Mucosa of stomach (tissue), 1 donor: ENCODE results near the gene SH3PXD2A.

ENCODE experiments used
- H3K27me3 ChIP-seq: one replicate; pipeline ENCODE4 v1.7.0; 2013; ENCODE audit warnings: mild to moderate bottlenecking, low read length; ENCODE audit not compliant: control insufficient read depth, insufficient read depth
- H3K36me3 ChIP-seq: one replicate; pipeline ENCODE4 v1.7.0; 2013; ENCODE audit warnings: low read length; ENCODE audit not compliant: control insufficient read depth, insufficient read depth
- H3K4me1 ChIP-seq: one replicate; pipeline ENCODE4 v1.7.0; 2013; ENCODE audit warnings: mild to moderate bottlenecking, low read length; ENCODE audit not compliant: control insufficient read depth, insufficient read depth
- H3K4me3 ChIP-seq: one replicate; pipeline ENCODE4 v1.7.0; 2013; ENCODE audit warnings: low read length
- H3K9ac ChIP-seq: one replicate; pipeline ENCODE4 v1.7.0; 2013; ENCODE audit warnings: mild to moderate bottlenecking, low read length, moderate library complexity
- H3K9me3 ChIP-seq: one replicate; pipeline ENCODE4 v1.7.0; 2013; ENCODE audit warnings: mild to moderate bottlenecking, low read length, moderate library complexity; ENCODE audit not compliant: control insufficient read depth
- donor health status: Pancreatic carcinoma.

Gene SH3PXD2A

DNA sequence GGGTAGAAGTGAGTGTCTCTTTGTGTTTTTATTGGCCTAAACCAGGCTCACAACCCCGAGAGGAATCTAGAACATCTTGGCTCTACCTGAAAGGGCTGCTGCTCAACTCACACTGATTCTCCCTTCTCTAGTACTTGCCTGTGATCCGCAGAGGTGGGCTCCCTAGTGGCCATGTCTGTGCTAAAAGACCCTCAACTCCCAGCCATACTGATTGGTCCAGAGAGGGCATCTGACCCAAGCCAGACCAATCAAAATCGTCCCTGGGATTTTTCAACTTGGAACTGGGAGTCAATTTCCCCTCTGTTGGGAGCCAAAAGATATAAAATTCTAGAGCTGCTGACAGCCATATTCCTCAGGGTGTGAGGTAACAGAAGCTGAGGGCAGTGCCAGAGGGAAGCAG is 55.3 kb downstream of the SH3PXD2A start:
- Histone ChIP-seq H3K9ac (no peak overlapping the region), H3K4me3 (no peak overlapping the region), H3K27me3 (no peaks in the 10 kb centered on the region), H3K9me3 (no peaks in the 10 kb centered on the region), H3K4me1 (peaks cover 37% of the 10 kb centered on the region), H3K36me3 (peaks cover 5% of the 10 kb centered on the region)

DNA sequence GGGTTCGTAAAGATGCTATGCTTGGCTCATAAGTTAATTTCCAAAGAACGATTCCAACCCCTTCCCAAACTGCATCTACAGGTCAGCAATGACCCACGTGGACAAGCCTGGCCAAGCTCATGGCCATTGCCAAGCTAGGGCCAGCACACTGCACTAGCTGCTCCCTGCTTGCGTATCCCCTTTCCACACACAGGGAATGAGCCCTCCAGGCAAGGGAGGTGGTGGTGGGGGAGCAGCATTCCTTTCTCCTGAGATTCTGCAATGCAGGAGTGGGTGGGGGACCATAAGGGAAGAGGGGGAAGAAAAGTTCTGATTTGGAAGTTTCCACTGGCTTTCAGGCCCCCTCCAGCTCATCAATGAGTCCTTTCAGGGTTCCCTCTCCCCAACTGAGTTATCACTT is 56.0 kb downstream of the SH3PXD2A start:
- peaks cover 5% of the 10 kb centered on the region for H3K36me3 ChIP-seq

DNA sequence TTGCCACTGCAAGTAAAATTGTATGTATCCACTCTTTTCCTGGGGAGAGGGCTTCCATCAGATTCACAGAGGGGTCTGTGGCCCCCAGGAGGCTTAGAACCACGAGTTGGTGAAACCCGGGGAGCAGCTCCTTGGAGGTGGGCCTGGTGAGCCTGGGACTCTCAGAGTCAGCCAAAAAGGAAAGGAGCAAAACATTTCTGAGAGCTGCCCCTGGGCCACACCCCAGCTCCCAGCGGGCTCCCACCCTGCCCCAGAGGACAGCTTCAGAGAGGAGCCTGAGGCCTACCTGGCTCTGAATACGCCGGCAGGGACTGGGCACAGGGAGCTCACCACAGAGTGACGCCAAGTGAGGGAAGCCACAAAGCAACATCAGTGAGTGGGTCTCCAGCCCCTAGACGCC is 56.9 kb downstream of the SH3PXD2A start:
- H3K9me3 ChIP-seq, result no peaks in the 10 kb centered on the region
- H3K27me3 ChIP-seq, result no peaks in the 10 kb centered on the region
- peaks cover 46% of the 10 kb centered on the region for H3K4me1 ChIP-seq
- no peak overlapping the region for H3K4me3 ChIP-seq
- peaks cover 5% of the 10 kb centered on the region for H3K36me3 ChIP-seq
- H3K9ac ChIP-seq, result no peak overlapping the region

More for the DNA sequence above, 56.0 kb downstream of the SH3PXD2A start:
- no peaks in the 10 kb centered on the region for H3K27me3 ChIP-seq
- H3K9ac ChIP-seq, result no peak overlapping the region
- H3K4me3 ChIP-seq, result no peak overlapping the region
- H3K4me1 ChIP-seq, result peaks cover 44% of the 10 kb centered on the region
- H3K9me3 ChIP-seq, result no peaks in the 10 kb centered on the region

DNA sequence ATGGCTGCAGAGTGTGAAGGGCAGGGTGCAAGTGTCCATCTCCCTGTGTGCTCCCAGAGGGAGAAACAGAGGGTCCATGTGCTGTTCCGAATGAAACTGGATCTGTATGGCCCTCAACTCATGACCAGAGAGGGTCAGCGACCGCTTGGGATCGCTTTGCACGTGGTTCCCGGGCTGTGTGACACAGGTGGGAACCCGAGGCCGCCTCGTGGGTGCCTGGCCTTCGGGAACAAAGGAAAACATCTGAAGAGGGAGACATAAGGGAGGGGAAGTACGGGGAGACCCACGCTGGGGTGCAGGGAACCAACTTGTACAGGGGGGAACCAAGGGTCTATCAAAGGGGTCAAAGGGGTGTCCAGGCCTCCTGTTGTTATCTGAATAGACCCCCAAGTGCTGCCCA is 57.5 kb downstream of the SH3PXD2A start:
- no peaks in the 10 kb centered on the region for H3K27me3 ChIP-seq

DNA sequence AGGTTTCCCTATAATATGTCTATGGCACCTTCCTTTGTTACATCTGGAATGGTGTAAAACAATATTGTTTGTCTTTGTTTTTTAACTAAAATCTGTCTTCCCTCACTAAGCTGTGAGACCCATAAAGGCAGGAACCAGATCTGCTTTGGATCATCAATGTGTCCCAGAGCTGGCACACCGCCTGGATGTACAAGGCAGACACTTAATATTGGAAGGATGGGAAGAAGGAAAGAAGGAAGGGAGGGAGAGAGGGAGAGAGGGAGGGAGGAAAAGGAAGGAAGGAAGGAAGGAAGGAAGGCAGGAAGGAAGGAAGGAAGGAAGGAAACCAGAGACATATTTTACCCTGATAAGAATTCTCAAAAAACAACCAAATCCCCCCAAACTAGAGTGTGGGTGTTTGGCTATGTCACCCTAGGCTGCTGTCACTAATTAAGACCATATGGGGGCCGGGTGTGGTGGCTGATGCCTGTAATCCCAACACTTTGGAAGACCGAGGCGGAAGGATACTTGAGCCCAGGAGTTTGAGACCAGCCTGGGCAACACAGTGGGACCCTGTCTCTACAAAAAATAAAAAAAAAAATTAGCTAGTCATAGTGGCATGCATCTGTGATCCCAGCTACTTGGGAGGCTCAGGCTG is 59.6 kb downstream of the SH3PXD2A start:
- no peak overlapping the region for H3K4me3 ChIP-seq
- no peak overlapping the region for H3K9ac ChIP-seq
- H3K4me1 ChIP-seq, result peaks cover 53% of the 10 kb centered on the region
- peaks cover 5% of the 10 kb centered on the region for H3K36me3 ChIP-seq
- no peaks in the 10 kb centered on the region for H3K27me3 ChIP-seq
- H3K9me3 ChIP-seq, result no peaks in the 10 kb centered on the region

More for the DNA sequence above, 57.5 kb downstream of the SH3PXD2A start:
- peaks cover 5% of the 10 kb centered on the region for H3K36me3 ChIP-seq
- no peaks in the 10 kb centered on the region for H3K9me3 ChIP-seq
- H3K4me3 ChIP-seq, result no peak overlapping the region
- H3K9ac ChIP-seq, result no peak overlapping the region
- H3K4me1 ChIP-seq, result peaks cover 46% of the 10 kb centered on the region

DNA sequence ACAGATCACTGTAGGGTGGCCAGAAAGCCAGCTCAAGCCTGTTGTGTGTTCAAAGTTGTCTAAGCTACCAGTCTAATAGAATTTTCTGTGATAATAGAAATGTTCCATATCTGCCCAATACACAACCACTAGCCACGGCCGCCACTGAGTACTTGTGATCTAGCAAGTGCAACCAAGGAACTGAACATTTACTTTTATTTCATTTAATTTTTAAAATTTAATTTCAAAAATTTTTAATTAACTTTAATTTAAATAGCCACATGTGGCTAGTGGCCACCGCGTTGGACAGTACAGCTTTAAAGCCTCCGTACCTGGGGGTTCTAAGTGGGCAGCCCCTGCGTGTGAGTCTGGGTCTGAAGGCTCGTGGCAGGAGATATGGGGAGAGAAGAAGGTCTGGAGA is 60.4 kb downstream of the SH3PXD2A start:
- Histone ChIP-seq H3K9ac (peak overlapping the region; percentile 23), H3K27me3 (no peaks in the 10 kb centered on the region), H3K4me1 (peaks cover 51% of the 10 kb centered on the region), H3K9me3 (no peaks in the 10 kb centered on the region), H3K36me3 (peaks cover 5% of the 10 kb centered on the region), H3K4me3 (no peak overlapping the region)

DNA sequence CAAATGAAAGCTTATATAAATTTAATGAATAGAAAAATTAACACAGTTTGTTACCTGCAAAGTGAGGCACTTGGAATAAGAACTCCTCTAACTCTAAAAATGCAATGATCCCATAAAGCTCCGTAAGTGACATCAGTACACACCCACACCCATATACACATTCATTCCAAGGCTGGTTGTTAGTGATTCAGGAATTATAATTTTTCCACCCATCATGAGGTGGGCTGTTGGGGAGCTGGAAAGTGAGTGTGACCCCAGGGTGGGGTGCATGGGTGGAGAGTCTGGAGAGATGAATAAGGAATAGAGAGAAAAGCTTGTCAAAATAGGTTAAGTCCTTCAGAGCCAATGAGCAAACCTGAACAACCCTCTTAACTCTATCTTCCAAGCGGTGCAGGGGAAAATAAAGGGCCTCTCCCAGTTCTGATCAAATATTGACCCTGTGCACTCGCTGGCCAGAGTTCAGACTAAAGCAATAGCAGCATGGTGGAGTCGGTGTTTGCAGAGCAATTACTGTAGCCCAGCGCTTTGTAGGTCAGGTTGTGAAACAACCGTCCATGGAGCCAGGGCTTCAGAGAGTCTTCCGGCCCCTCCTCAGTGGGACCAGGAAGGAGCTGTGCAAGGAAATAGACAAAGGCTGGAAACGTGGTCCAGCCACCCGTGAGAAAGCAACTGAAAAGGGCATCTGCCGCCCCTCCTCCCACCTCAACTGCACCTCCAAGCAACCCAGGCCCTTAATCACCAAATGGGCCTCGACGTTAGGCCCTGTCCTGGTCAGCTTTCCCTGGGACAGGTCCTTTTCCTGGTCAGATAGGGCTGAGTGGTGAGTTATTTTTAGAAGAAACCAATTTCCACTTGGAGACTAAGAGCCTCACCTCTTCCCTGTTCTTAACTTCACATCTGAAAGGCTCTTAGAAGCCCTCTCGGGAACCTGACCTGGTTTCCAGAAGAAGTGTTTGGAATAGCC is 61.2 kb downstream of the SH3PXD2A start:
- Histone ChIP-seq H3K27me3 (no peaks in the 10 kb centered on the region), H3K9ac (peak overlapping the region; percentile 23), H3K4me1 (peaks cover 59% of the 10 kb centered on the region), H3K9me3 (no peaks in the 10 kb centered on the region), H3K36me3 (peaks cover 5% of the 10 kb centered on the region), H3K4me3 (no peak overlapping the region)

DNA sequence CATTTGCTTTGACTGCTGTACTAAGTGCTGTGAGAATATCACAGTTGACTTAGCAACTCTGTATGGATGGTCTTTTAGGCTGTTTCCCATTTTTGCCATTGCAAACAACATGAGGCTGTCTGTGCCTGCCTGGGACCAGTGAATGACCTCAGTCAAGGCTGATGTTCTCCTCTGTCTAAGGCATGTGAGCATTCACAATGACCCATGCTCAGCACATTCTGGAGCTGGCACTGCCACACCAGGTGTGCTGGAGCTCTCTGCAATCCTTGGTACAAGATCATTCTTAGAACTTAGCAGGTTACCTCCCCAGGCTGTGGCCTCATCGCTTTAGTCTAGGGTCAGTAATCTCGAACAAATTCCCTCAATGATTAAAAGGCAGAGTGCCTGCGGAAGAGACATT is 61.9 kb downstream of the SH3PXD2A start:
- Histone ChIP-seq H3K4me3 (no peak overlapping the region), H3K9ac (peak overlapping the region; percentile 23), H3K9me3 (no peaks in the 10 kb centered on the region), H3K27me3 (no peaks in the 10 kb centered on the region), H3K36me3 (peaks cover 4% of the 10 kb centered on the region), H3K4me1 (peaks cover 64% of the 10 kb centered on the region)

DNA sequence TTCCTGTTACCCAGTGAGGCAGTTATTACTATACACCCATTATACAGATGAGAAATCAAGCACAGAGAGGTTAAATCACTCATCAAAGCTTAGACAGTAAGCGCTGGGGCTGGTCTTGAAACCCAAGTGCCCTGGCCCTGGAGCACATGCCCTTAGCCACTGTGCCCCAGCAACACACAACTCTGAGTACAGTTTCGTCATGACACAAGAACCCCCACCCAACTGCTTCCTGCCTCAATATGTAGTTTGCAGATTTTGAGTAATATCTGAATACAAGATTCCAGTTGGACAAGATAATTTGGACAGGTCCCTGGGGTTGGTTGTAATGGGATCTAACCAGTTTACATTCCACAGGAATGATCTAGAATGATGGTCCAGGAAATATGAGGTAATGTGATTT is 62.8 kb downstream of the SH3PXD2A start:
- peaks cover 66% of the 10 kb centered on the region for H3K4me1 ChIP-seq
- H3K4me3 ChIP-seq, result no peak overlapping the region
- no peak overlapping the region for H3K9ac ChIP-seq
- no peaks in the 10 kb centered on the region for H3K9me3 ChIP-seq
- H3K36me3 ChIP-seq, result no peaks in the 10 kb centered on the region
- H3K27me3 ChIP-seq, result no peaks in the 10 kb centered on the region

DNA sequence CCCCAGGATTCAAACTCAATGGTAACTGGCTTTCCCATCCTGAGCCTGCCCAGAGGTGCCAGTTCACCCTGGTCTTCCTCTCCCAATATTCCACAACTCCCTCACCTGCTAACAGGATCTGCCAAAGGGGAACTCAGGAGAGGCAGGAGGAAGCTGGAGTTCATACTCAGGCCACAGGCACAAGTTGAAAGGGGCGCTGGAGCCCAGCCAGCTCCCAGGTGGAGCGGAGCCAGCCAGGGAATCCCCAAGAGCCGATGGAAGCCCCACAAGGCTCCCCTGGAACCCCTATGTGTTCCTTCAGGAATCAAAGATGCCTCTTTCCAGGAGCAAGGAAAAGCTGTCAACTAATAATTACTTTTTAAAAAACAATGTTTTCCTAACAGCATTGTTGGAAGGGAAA is 63.5 kb downstream of the SH3PXD2A start:
- Histone ChIP-seq H3K27me3 (no peaks in the 10 kb centered on the region), H3K9me3 (no peaks in the 10 kb centered on the region), H3K4me3 (no peak overlapping the region), H3K4me1 (peaks cover 71% of the 10 kb centered on the region), H3K9ac (peak overlapping the region; percentile 14), H3K36me3 (no peaks in the 10 kb centered on the region)

DNA sequence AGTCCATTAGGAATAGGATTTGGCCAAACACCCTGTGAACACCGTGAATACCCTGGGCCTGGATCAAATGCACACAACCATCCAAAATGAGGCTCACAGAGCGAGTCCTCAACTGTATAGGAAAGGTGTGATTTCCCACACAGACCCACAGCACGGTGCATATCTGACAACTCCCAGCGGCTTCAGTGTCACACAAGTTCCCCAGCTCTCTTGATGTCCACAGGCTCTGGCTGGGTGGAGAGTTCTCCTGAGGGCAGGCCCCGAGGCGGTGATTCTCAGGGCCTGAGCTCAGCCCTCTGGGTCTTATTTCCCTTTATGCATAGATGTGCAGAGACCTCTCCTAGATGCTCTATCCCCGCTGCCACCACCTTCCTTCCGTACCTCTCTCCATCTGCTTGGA is 64.1 kb downstream of the SH3PXD2A start:
- Histone ChIP-seq H3K36me3 (no peaks in the 10 kb centered on the region), H3K4me3 (no peak overlapping the region), H3K27me3 (no peaks in the 10 kb centered on the region), H3K9ac (peak overlapping the region; percentile 14), H3K9me3 (no peaks in the 10 kb centered on the region), H3K4me1 (peaks cover 71% of the 10 kb centered on the region)

DNA sequence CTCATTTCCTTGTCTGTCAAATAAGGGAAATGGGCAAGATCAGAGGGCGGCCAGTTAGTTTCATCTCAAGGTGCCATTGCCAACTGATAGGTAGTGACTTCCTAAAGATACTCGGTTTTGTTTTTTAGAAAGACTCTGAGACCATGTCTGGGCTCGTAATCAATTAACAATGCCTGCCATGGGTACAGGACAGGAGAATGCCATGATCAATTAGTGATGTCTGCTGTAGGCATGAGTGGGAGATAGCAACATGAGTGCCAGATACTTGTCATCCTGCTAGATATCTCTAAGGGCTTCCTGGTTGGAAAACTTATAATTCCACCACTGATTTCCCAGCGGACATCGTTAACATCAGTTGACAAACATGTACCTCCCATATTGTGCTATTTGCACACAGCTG is 64.8 kb downstream of the SH3PXD2A start:
- no peaks in the 10 kb centered on the region for H3K9me3 ChIP-seq
- peaks cover 75% of the 10 kb centered on the region for H3K4me1 ChIP-seq
- no peaks in the 10 kb centered on the region for H3K27me3 ChIP-seq
- H3K9ac ChIP-seq, result no peak overlapping the region
- H3K4me3 ChIP-seq, result no peak overlapping the region
- H3K36me3 ChIP-seq, result no peaks in the 10 kb centered on the region
